ENCODE data around the gene SLC41A1.

Gene SLC41A1

DNA sequence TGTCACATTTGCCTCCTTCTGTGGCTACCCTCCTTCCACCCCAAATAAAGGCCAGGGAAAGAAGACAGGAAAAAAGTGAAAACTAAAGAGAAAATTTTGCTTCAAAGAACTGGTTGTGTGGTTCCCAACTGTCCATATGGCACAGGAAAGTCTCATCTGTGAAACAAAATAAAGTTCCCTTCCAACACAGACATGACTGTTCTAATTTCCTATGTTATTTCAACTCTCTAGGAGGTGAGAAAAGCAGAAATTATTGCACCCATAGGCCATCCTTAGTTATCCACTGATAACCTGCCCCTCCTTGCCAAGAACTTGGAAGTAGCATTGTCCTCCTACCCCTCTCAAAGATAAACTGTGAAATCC, 29.6 kb downstream of the SLC41A1 start:
- Histone ChIP-seq H3K79me1 (replicated peaks; ENCODE audit: low read length, poor library complexity, severe bottlenecking) (no peaks in the 10 kb centered on the region), H3K23ac (ENCODE audit: low read length in 2 of 2) (no peak overlapping the region), H3K4me2 (ENCODE audit: low read length, poor library complexity, severe bottlenecking) (no peak overlapping the region), H4K91ac (ENCODE audit: low read length) (no peak overlapping the region), H3K4me1 (ENCODE audit: control insufficient read depth, insufficient read depth, low read depth, low read length) (peaks cover 2% of the 10 kb centered on the region), H2BK5ac (ENCODE audit: low read depth, low read length, poor library complexity, severe bottlenecking) (no peak overlapping the region), H3K9me3 (ENCODE audit: control insufficient read depth, low read length) (no peaks in the 10 kb centered on the region), H2AFZ (ENCODE audit: low read depth, low read length) (no peak overlapping the region), H3K18ac (ENCODE audit: low read depth in 1 of 2, low read length in 2 of 2) (no peak overlapping the region), H3K14ac (ENCODE audit: low read length in 2 of 2) (no peak overlapping the region), H2BK12ac (ENCODE audit: low read length in 2 of 2) (no peak overlapping the region), H2BK15ac (ENCODE audit: low read depth, poor library complexity, severe bottlenecking) (no peak overlapping the region), H2AK5ac (ENCODE audit: low read length, severe bottlenecking) (no peak overlapping the region), H3K4me3 (ENCODE audit: insufficient read depth in 1 of 2, low read depth in 1 of 2, low read length in 2 of 2) (no peak overlapping the region), H3K9ac (ENCODE audit: low read length) (no peak overlapping the region), H2BK120ac (ENCODE audit: low read depth, low read length) (no peak overlapping the region), H4K8ac (ENCODE audit: low read length) (no peak overlapping the region), H3K27me3 (ENCODE audit: control insufficient read depth in 1 of 2, insufficient read depth in 1 of 2, low read length in 2 of 2) (no peaks in the 10 kb centered on the region), H3K36me3 (ENCODE audit: control insufficient read depth in 1 of 2, insufficient read depth in 2 of 2, low read depth in 1 of 2, low read length in 2 of 2) (no peaks in the 10 kb centered on the region), H3K27ac (ENCODE audit: low read length, poor library complexity, severe bottlenecking) (no peak overlapping the region), H3K4ac (ENCODE audit: low read depth in 1 of 2, low read length in 2 of 2) (no peak overlapping the region)
- no peak for DNase-seq

DNA sequence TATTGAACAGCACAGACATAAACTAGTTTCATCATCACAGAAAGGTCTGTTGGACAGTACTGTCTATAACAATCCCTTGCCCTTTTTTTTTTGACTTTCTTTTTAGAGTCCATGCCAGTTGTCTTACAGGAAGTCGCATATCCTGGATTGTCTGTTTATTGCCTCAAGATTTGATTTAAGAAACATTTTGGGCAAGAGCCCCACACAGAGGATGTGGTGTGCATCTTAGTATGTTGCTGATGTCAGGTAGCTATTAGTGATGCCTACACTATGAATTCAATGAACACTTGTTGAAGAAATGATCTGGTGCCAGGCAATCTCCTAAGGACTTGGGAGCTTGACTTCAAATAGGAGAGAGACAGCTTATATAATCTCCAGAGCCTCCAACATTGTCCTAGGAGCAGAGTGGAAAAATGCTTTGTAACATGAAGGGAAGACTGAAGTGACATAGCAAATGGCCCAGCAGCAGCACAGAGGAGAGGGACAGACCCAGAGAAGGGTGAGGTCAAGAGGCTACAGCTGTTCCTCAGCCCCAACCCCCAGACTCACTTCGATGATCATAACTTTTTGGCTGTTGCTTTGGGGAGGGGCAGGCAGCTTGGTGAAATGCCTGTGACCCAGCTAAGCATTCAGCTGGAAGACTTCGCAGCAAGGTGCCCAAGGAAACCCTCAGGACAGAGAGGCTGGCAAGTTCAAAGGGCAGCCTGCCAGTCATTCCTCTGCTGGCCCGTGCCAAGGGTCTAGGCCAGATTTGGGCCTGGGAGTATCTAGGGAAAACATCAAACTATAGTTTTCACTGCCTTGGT, 30.2 kb downstream of the SLC41A1 start:
- no peak overlapping the region for H2BK15ac ChIP-seq (ENCODE audit: low read depth, poor library complexity, severe bottlenecking)
- DNase-seq, result no peak
- H3K27ac ChIP-seq (ENCODE audit: low read length, poor library complexity, severe bottlenecking), result no peak overlapping the region
- H3K4me2 ChIP-seq (ENCODE audit: low read length, poor library complexity, severe bottlenecking), result no peak overlapping the region
- H3K14ac ChIP-seq (ENCODE audit: low read length in 2 of 2), result no peak overlapping the region
- H4K8ac ChIP-seq (ENCODE audit: low read length), result no peak overlapping the region
- H3K18ac ChIP-seq (ENCODE audit: low read depth in 1 of 2, low read length in 2 of 2), result no peak overlapping the region
- no peak overlapping the region for H2BK120ac ChIP-seq (ENCODE audit: low read depth, low read length)
- H3K36me3 ChIP-seq (ENCODE audit: control insufficient read depth in 1 of 2, insufficient read depth in 2 of 2, low read depth in 1 of 2, low read length in 2 of 2), result no peaks in the 10 kb centered on the region
- H3K9me3 ChIP-seq (ENCODE audit: control insufficient read depth, low read length), result no peaks in the 10 kb centered on the region
- H2AFZ ChIP-seq (ENCODE audit: low read depth, low read length), result no peak overlapping the region
- no peak overlapping the region for H3K9ac ChIP-seq (ENCODE audit: low read length)
- WGBS, result 81% methylated on average over 4 of the region's 4 CpGs
- H2AK5ac ChIP-seq (ENCODE audit: low read length, severe bottlenecking), result no peak overlapping the region
- no peak overlapping the region for H2BK12ac ChIP-seq (ENCODE audit: low read length in 2 of 2)
- H3K4ac ChIP-seq (ENCODE audit: low read depth in 1 of 2, low read length in 2 of 2), result no peak overlapping the region
- H3K4me1 ChIP-seq (ENCODE audit: control insufficient read depth, insufficient read depth, low read depth, low read length), result peaks cover 2% of the 10 kb centered on the region
- H3K79me1 ChIP-seq (replicated peaks; ENCODE audit: low read length, poor library complexity, severe bottlenecking), result no peaks in the 10 kb centered on the region
- H3K4me3 ChIP-seq (ENCODE audit: insufficient read depth in 1 of 2, low read depth in 1 of 2, low read length in 2 of 2), result no peak overlapping the region
- H3K23ac ChIP-seq (ENCODE audit: low read length in 2 of 2), result no peak overlapping the region
- H4K91ac ChIP-seq (ENCODE audit: low read length), result no peak overlapping the region
- H2BK5ac ChIP-seq (ENCODE audit: low read depth, low read length, poor library complexity, severe bottlenecking), result no peak overlapping the region
- no peaks in the 10 kb centered on the region for H3K27me3 ChIP-seq (ENCODE audit: control insufficient read depth in 1 of 2, insufficient read depth in 1 of 2, low read length in 2 of 2)

DNA sequence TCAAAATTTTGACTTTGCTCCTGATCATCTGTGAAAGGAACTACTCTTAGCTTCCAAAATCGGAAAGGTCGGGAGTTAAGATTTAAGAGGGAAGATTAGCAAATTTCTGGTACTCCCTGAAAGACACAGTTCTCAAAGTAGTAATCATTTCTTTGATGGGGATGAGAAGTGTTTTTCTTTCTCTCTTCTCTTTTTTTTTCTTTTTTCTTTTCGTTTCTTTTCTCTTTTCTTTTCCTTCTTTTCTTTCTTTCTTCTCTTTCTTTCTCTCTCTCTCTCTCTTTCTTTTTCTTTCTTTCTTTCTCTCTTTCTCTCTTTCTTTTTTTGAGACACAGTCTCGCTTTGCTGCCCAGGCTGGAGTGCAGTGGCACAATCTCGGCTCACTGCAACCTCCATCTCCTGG, 32.7 kb downstream of the SLC41A1 start:
- H3K9ac ChIP-seq (ENCODE audit: low read length), result no peak overlapping the region
- 94% methylated on average over 3 of the region's 5 CpGs for WGBS
- no peak overlapping the region for H3K4me3 ChIP-seq (ENCODE audit: insufficient read depth in 1 of 2, low read depth in 1 of 2, low read length in 2 of 2)
- H3K4me1 ChIP-seq (ENCODE audit: control insufficient read depth, insufficient read depth, low read depth, low read length), result peaks cover 2% of the 10 kb centered on the region
- no peak overlapping the region for H3K4ac ChIP-seq (ENCODE audit: low read depth in 1 of 2, low read length in 2 of 2)
- no peak overlapping the region for H2AK5ac ChIP-seq (ENCODE audit: low read length, severe bottlenecking)
- no peak overlapping the region for H3K18ac ChIP-seq (ENCODE audit: low read depth in 1 of 2, low read length in 2 of 2)
- no peak overlapping the region for H3K4me2 ChIP-seq (ENCODE audit: low read length, poor library complexity, severe bottlenecking)
- H3K27ac ChIP-seq (ENCODE audit: low read length, poor library complexity, severe bottlenecking), result no peak overlapping the region
- H3K9me3 ChIP-seq (ENCODE audit: control insufficient read depth, low read length), result no peaks in the 10 kb centered on the region
- no peak overlapping the region for H2BK120ac ChIP-seq (ENCODE audit: low read depth, low read length)
- no peak overlapping the region for H3K23ac ChIP-seq (ENCODE audit: low read length in 2 of 2)
- H2BK15ac ChIP-seq (ENCODE audit: low read depth, poor library complexity, severe bottlenecking), result no peak overlapping the region
- H3K79me1 ChIP-seq (replicated peaks; ENCODE audit: low read length, poor library complexity, severe bottlenecking), result no peaks in the 10 kb centered on the region
- DNase-seq, result no peak
- no peak overlapping the region for H2BK12ac ChIP-seq (ENCODE audit: low read length in 2 of 2)
- H2AFZ ChIP-seq (ENCODE audit: low read depth, low read length), result no peak overlapping the region
- H4K8ac ChIP-seq (ENCODE audit: low read length), result no peak overlapping the region
- H3K14ac ChIP-seq (ENCODE audit: low read length in 2 of 2), result no peak overlapping the region
- no peaks in the 10 kb centered on the region for H3K36me3 ChIP-seq (ENCODE audit: control insufficient read depth in 1 of 2, insufficient read depth in 2 of 2, low read depth in 1 of 2, low read length in 2 of 2)
- no peak overlapping the region for H2BK5ac ChIP-seq (ENCODE audit: low read depth, low read length, poor library complexity, severe bottlenecking)
- no peaks in the 10 kb centered on the region for H3K27me3 ChIP-seq (ENCODE audit: control insufficient read depth in 1 of 2, insufficient read depth in 1 of 2, low read length in 2 of 2)
- no peak overlapping the region for H4K91ac ChIP-seq (ENCODE audit: low read length)

DNA sequence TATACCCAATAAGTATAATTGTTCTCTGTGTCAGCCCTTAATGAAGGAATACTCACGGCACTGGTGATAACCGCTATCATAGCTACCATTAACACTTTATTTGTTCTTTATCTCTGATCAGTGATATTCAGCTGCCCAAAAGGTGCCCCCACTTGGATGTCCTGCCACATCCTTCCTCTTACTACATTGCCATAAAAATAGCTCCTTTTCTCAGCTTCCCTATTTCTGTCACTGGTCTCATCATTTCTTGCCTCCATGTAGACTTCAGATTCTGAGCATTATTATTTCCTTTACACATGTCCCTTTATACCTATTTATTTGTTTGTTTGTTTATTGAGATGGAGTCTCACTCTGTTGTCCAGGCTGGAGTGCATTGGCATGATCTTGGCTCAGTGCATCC, 35.0 kb downstream of the SLC41A1 start:
- peaks cover under 1% of the 10 kb centered on the region for H3K79me1 ChIP-seq (replicated peaks; ENCODE audit: low read length, poor library complexity, severe bottlenecking)
- no peak overlapping the region for H2BK120ac ChIP-seq (ENCODE audit: low read depth, low read length)
- no peaks in the 10 kb centered on the region for H3K27me3 ChIP-seq (ENCODE audit: control insufficient read depth in 1 of 2, insufficient read depth in 1 of 2, low read length in 2 of 2)
- WGBS, result 96% methylated on average over 2 of the region's 2 CpGs
- no peak overlapping the region for H2AFZ ChIP-seq (ENCODE audit: low read depth, low read length)
- no peak overlapping the region for H4K91ac ChIP-seq (ENCODE audit: low read length)
- H3K23ac ChIP-seq (ENCODE audit: low read length in 2 of 2), result no peak overlapping the region
- H3K18ac ChIP-seq (ENCODE audit: low read depth in 1 of 2, low read length in 2 of 2), result no peak overlapping the region
- peaks cover 5% of the 10 kb centered on the region for H3K4me1 ChIP-seq (ENCODE audit: control insufficient read depth, insufficient read depth, low read depth, low read length)
- no peaks in the 10 kb centered on the region for H3K9me3 ChIP-seq (ENCODE audit: control insufficient read depth, low read length)
- no peak for DNase-seq
- H3K27ac ChIP-seq (ENCODE audit: low read length, poor library complexity, severe bottlenecking), result no peak overlapping the region
- no peak overlapping the region for H3K14ac ChIP-seq (ENCODE audit: low read length in 2 of 2)
- H2BK15ac ChIP-seq (ENCODE audit: low read depth, poor library complexity, severe bottlenecking), result no peak overlapping the region
- H3K9ac ChIP-seq (ENCODE audit: low read length), result no peak overlapping the region
- no peak overlapping the region for H2BK5ac ChIP-seq (ENCODE audit: low read depth, low read length, poor library complexity, severe bottlenecking)
- H2AK5ac ChIP-seq (ENCODE audit: low read length, severe bottlenecking), result no peak overlapping the region
- H3K4me2 ChIP-seq (ENCODE audit: low read length, poor library complexity, severe bottlenecking), result no peak overlapping the region
- no peak overlapping the region for H4K8ac ChIP-seq (ENCODE audit: low read length)
- H3K36me3 ChIP-seq (ENCODE audit: control insufficient read depth in 1 of 2, insufficient read depth in 2 of 2, low read depth in 1 of 2, low read length in 2 of 2), result peaks cover 0 to under 1% of the 10 kb centered on the region in 2 experiments
- no peak overlapping the region for H3K4ac ChIP-seq (ENCODE audit: low read depth in 1 of 2, low read length in 2 of 2)
- no peak overlapping the region for H3K4me3 ChIP-seq (ENCODE audit: insufficient read depth in 1 of 2, low read depth in 1 of 2, low read length in 2 of 2)
- no peak overlapping the region for H2BK12ac ChIP-seq (ENCODE audit: low read length in 2 of 2)

Data from mesenchymal stem cell (in vitro differentiated cells and primary cell).